ENCODE results near the gene GCDH. TPM values are rescaled to one million over a fixed set of nuclear protein-coding genes. Genes with fewer than 3 reads are reported as not detected.
A peak's percentile ranks its signal among the peaks of the same experiment; 100 is the strongest.

GCDH gene
- total and polyA plus RNA-seq, 9 donors, result 11.9 to 36.3 (median 28.4) TPM

GRCh38 chr19:12867120-12868099, 23.6 kb upstream of the GCDH start:
- Histone ChIP-seq H3K9me3 (no peaks in the 10 kb centered on the region), H3K27me3 (no peaks in the 10 kb centered on the region), H3K4me3 (peak overlapping the region; percentile 27), H3K27ac (no peak overlapping the region), H3K4me1 (ENCODE audit: insufficient read depth) (no peaks in the 10 kb centered on the region), H3K36me3 (no peaks in the 10 kb centered on the region)
- intact Hi-C loops (cut with DNase I), result no loop called here
- 5 to 8% (median 7%) methylated on average over 42 to 51 of the region's 51 CpGs for WGBS, 3 donors
- DNase-seq, result peak; percentile 69 to 88 (median 81)
- no peak for TF ChIP-seq CTCF (IDR thresholded peaks at IDR 0.05)
- no peak for TF ChIP-seq POLR2A (IDR thresholded peaks at IDR 0.05)
- TF ChIP-seq EP300 (IDR thresholded peaks at IDR 0.05), result no peak

- Histone ChIP-seq H3K27me3 (no peaks in the 10 kb centered on the region), H3K4me3 (no peak overlapping the region), H3K4me1 (ENCODE audit: insufficient read depth) (peaks cover 3% of the 10 kb centered on the region), H3K9me3 (no peaks in the 10 kb centered on the region), H3K27ac (no peak overlapping the region), H3K36me3 (no peaks in the 10 kb centered on the region)
- WGBS, 3 donors, result 85 to 94% (median 91%) methylated on average over 10 of the region's 10 CpGs
- TF ChIP-seq POLR2A (IDR thresholded peaks at IDR 0.05) (no peak), CTCF (IDR thresholded peaks at IDR 0.05) (no peak)
- intact Hi-C loops (cut with DNase I), result no loop called here
- no peak for DNase-seq
Measured at GRCh38 chr19:12868540-12869112, 22.3 kb upstream of the GCDH start.

- H3K9me3 ChIP-seq, result no peaks in the 10 kb centered on the region
- H3K27me3 ChIP-seq, result no peaks in the 10 kb centered on the region
- peaks cover 4% of the 10 kb centered on the region for H3K4me1 ChIP-seq (ENCODE audit: insufficient read depth)
- H3K4me3 ChIP-seq, result no peak overlapping the region
- intact Hi-C loops (cut with DNase I), result no loop called here
- no peak overlapping the region for H3K27ac ChIP-seq
- no peaks in the 10 kb centered on the region for H3K36me3 ChIP-seq
- 61 to 67% (median 64%) methylated on average over 3 of the region's 3 CpGs for WGBS, 3 donors
- no peak for TF ChIP-seq CTCF (IDR thresholded peaks at IDR 0.05)
- no peak for TF ChIP-seq POLR2A (IDR thresholded peaks at IDR 0.05)
- no peak for TF ChIP-seq EP300 (IDR thresholded peaks at IDR 0.05)
- no peak for DNase-seq
Measured at GRCh38 chr19:12871681-12872080, 19.3 kb upstream of the GCDH start.

GRCh38 chr19:12872255-12872654, 18.7 kb upstream of the GCDH start:
- H3K27ac ChIP-seq, result no peak overlapping the region
- no peaks in the 10 kb centered on the region for H3K27me3 ChIP-seq
- 81 to 86% (median 81%) methylated on average over 5 of the region's 5 CpGs for WGBS, 3 donors
- DNase-seq, result no peak
- H3K9me3 ChIP-seq, result no peaks in the 10 kb centered on the region
- H3K36me3 ChIP-seq, result no peaks in the 10 kb centered on the region
- no peak overlapping the region for H3K4me3 ChIP-seq
- peaks cover 4% of the 10 kb centered on the region for H3K4me1 ChIP-seq (ENCODE audit: insufficient read depth)
- no peak for TF ChIP-seq CTCF (IDR thresholded peaks at IDR 0.05)
- no peak for TF ChIP-seq EP300 (IDR thresholded peaks at IDR 0.05)
- TF ChIP-seq POLR2A (IDR thresholded peaks at IDR 0.05), result no peak
- intact Hi-C loops (cut with DNase I), result no loop called here
